Activated CD4-positive, alpha-beta memory T cell treated with anti-CD3 and anti-CD28 coated beads for 36 hours (primary cell): ENCODE data around the gene ASPHD2. TPM values are rescaled to one million over a fixed set of nuclear protein-coding genes. Genes with fewer than 3 reads are reported as not detected.
A peak's percentile ranks its signal among the peaks of the same experiment; 100 is the strongest.

Experiments
- CTCF ChIA-PET: fragments of 350-600 bp; sonication (Branson Sonifier 250); formaldehyde crosslinking; loops from one replicate; lab custom pipeline; 2021; ENCODE audit warnings: antibody characterized with exemption, inconsistent platforms; lab: Charles Lee
- POLR2A ChIA-PET: fragments of 350-600 bp; sonication (Branson Sonifier 250); formaldehyde crosslinking; loops from one replicate; lab custom pipeline; 2021; ENCODE audit warnings: antibody characterized with exemption; lab: Charles Lee
- DNase-seq: peaks from one replicate; pipeline ENCODE4 v3.0.0-alpha.2; 2020
- H3K27ac Mint-ChIP-seq: one replicate; pipeline ENCODE4 v1.8.0; 2021; ENCODE audit warnings: mixed read lengths
- H3K27me3 Mint-ChIP-seq: one replicate; pipeline ENCODE4 v1.8.0; 2021; ENCODE audit warnings: mixed read lengths
- H3K36me3 Mint-ChIP-seq: one replicate; pipeline ENCODE4 v1.8.0; 2021; ENCODE audit warnings: mixed read lengths
- H3K4me1 Mint-ChIP-seq: one replicate; pipeline ENCODE4 v1.8.0; 2021; ENCODE audit warnings: low read depth, mixed read lengths
- H3K4me3 Mint-ChIP-seq: one replicate; pipeline ENCODE4 v1.8.0; 2021; ENCODE audit warnings: mild to moderate bottlenecking, mixed read lengths
- H3K9me3 Mint-ChIP-seq: one replicate; pipeline ENCODE4 v1.8.0; 2021; ENCODE audit warnings: mixed read lengths
- intact Hi-C: fragments of 100-400 bp; cut with micrococcal nuclease; formaldehyde crosslinking; loops from one replicate; pipeline ENCODE4 v1.15.1; 2023
- total RNA-seq, 2 experiments: library from RNA; stranded (reverse); gene quantifications; one replicate each; pipeline ENCODE4 v1.2.3, GENCODE V29; 2021

Gene ASPHD2
- 1 to 10 TPM; 9.2 to 10.0 TPM for total RNA-seq

- intact Hi-C loops, result no loop called here
- H3K9me3 Mint-ChIP-seq, result peaks cover under 1% of the 10 kb centered on the region
- DNase-seq, result peak; percentile 84
- H3K36me3 Mint-ChIP-seq, result peaks cover 8% of the 10 kb centered on the region
- peaks cover 49% of the 10 kb centered on the region for H3K4me1 Mint-ChIP-seq
- peak within 1 kb of the TSS; percentile 92 for H3K4me3 Mint-ChIP-seq
- ChIA-PET POLR2A (interaction anchor here (1.0 to 3.6 kb wide), 3 partner anchors 54 to 244 kb away, joined by 3 to 41 read pairs (median 19); partner anchors contain the start of genes HPS4 and SRRD), CTCF (interaction anchor here (0.6 to 3.0 kb wide), 6 partner anchors 15 to 64 kb away, joined by 3 to 18 read pairs (median 3); partner anchors contain the start of genes HPS4 and SRRD)
- peak within 1 kb of the TSS; percentile 96 for H3K27ac Mint-ChIP-seq
- no peaks in the 10 kb centered on the region for H3K27me3 Mint-ChIP-seq
These were observed at the start of gene ASPHD2 for GRCh38 chr22:26428515-26429457. Gene ASPHD2 (plus strand): TSS chr22:26429260. CDS start chr22:26433616, 4,356 bp downstream.

- POLR2A ChIA-PET, result no interaction called here
- DNase-seq, result no peak
- peaks cover 4% of the 10 kb centered on the region for H3K4me1 Mint-ChIP-seq
- CTCF ChIA-PET, result interaction anchor here (1.2 to 2.4 kb wide), 2 partner anchors 11 to 13 kb away, joined by 4 to 7 read pairs; no protein-coding TSS in a partner anchor
- no peak overlapping the region for H3K27ac Mint-ChIP-seq
- H3K9me3 Mint-ChIP-seq, result peaks cover 3% of the 10 kb centered on the region
- no peaks in the 10 kb centered on the region for H3K36me3 Mint-ChIP-seq
- H3K4me3 Mint-ChIP-seq, result no peak overlapping the region
- H3K27me3 Mint-ChIP-seq, result peaks cover 32% of the 10 kb centered on the region
- intact Hi-C loops, result no loop called here
These were observed 48.8 kb upstream of the ASPHD2 start for GRCh38 chr22:26380072-26380830.

GRCh38 chr22:26382782-26383181 is 46.3 kb upstream of the ASPHD2 start:
- no peaks in the 10 kb centered on the region for H3K4me1 Mint-ChIP-seq
- no peak overlapping the region for H3K4me3 Mint-ChIP-seq
- ChIA-PET POLR2A (no interaction called here), CTCF (interaction anchor here (1.0 to 1.7 kb wide), 4 partner anchors 15 to 22 kb away, joined by 4 to 7 read pairs (median 4); no protein-coding TSS in a partner anchor)
- no peak overlapping the region for H3K27ac Mint-ChIP-seq
- intact Hi-C loops, result no loop called here
- H3K36me3 Mint-ChIP-seq, result no peaks in the 10 kb centered on the region
- peaks cover 3% of the 10 kb centered on the region for H3K9me3 Mint-ChIP-seq
- H3K27me3 Mint-ChIP-seq, result peaks cover 32% of the 10 kb centered on the region
- DNase-seq, result no peak

- Mint-ChIP-seq H3K27me3 (peaks cover 30% of the 10 kb centered on the region), H3K27ac (no peak overlapping the region), H3K4me1 (no peaks in the 10 kb centered on the region), H3K36me3 (no peaks in the 10 kb centered on the region), H3K4me3 (no peak overlapping the region), H3K9me3 (no peaks in the 10 kb centered on the region)
- intact Hi-C loops, result no loop called here
- DNase-seq, result no peak
- CTCF ChIA-PET, result interaction anchor here (0.9 to 1.7 kb wide), 4 partner anchors 17 to 86 kb away, joined by 3 to 7 read pairs (median 4); no protein-coding TSS in a partner anchor
- POLR2A ChIA-PET, result no interaction called here
These were observed 45.0 kb upstream of the ASPHD2 start for GRCh38 chr22:26383968-26384556.

GRCh38 chr22:26385164-26385563 is 43.9 kb upstream of the ASPHD2 start:
- ChIA-PET POLR2A (no interaction called here), CTCF (interaction anchor here (1.3 kb wide), 1 partner anchor 13 kb away, joined by 7 read pairs; no protein-coding TSS in a partner anchor)
- Mint-ChIP-seq H3K36me3 (no peaks in the 10 kb centered on the region), H3K27ac (no peak overlapping the region), H3K4me3 (no peak overlapping the region), H3K4me1 (no peaks in the 10 kb centered on the region), H3K27me3 (peaks cover 25% of the 10 kb centered on the region), H3K9me3 (no peaks in the 10 kb centered on the region)
- intact Hi-C loops, result no loop called here
- no peak for DNase-seq

- ChIA-PET POLR2A (no interaction called here), CTCF (no interaction called here)
- no peak overlapping the region for H3K4me3 Mint-ChIP-seq
- intact Hi-C loops, result no loop called here
- H3K27me3 Mint-ChIP-seq, result peaks cover 15% of the 10 kb centered on the region
- H3K9me3 Mint-ChIP-seq, result no peaks in the 10 kb centered on the region
- no peak overlapping the region for H3K27ac Mint-ChIP-seq
- no peaks in the 10 kb centered on the region for H3K36me3 Mint-ChIP-seq
- no peak for DNase-seq
- no peaks in the 10 kb centered on the region for H3K4me1 Mint-ChIP-seq
These were observed 39.9 kb upstream of the ASPHD2 start for GRCh38 chr22:26389125-26389524.

- no peaks in the 10 kb centered on the region for H3K4me1 Mint-ChIP-seq
- no peak overlapping the region for H3K27ac Mint-ChIP-seq
- H3K27me3 Mint-ChIP-seq, result peaks cover 11% of the 10 kb centered on the region
- no peaks in the 10 kb centered on the region for H3K9me3 Mint-ChIP-seq
- H3K4me3 Mint-ChIP-seq, result no peak overlapping the region
- CTCF ChIA-PET, result interaction anchor here (2.3 to 3.3 kb wide), 2 partner anchors 24 to 70 kb away, joined by 10 to 14 read pairs; no protein-coding TSS in a partner anchor
- POLR2A ChIA-PET, result no interaction called here
- intact Hi-C loops, result no loop called here
- DNase-seq, result no peak
- no peaks in the 10 kb centered on the region for H3K36me3 Mint-ChIP-seq
These were observed 38.0 kb upstream of the ASPHD2 start for GRCh38 chr22:26391091-26391490.

- Mint-ChIP-seq H3K4me3 (no peak overlapping the region), H3K27ac (no peak overlapping the region), H3K4me1 (no peaks in the 10 kb centered on the region), H3K36me3 (no peaks in the 10 kb centered on the region), H3K9me3 (no peaks in the 10 kb centered on the region), H3K27me3 (peaks cover 9% of the 10 kb centered on the region)
- DNase-seq, result no peak
- intact Hi-C loops, result no loop called here
- CTCF ChIA-PET, result interaction anchor here (1.7 to 3.3 kb wide), 3 partner anchors 24 to 69 kb away, joined by 7 to 14 read pairs (median 10); no protein-coding TSS in a partner anchor
- POLR2A ChIA-PET, result no interaction called here
These were observed 37.4 kb upstream of the ASPHD2 start for GRCh38 chr22:26391623-26392022.

- POLR2A ChIA-PET, result no interaction called here
These were observed 35.1 kb upstream of the ASPHD2 start for GRCh38 chr22:26393929-26394328.

GRCh38 chr22:26394777-26395176 is 34.3 kb upstream of the ASPHD2 start:
- Mint-ChIP-seq H3K4me1 (peaks cover 5% of the 10 kb centered on the region), H3K27ac (no peak overlapping the region), H3K36me3 (no peaks in the 10 kb centered on the region), H3K27me3 (peaks cover 3% of the 10 kb centered on the region), H3K9me3 (no peaks in the 10 kb centered on the region), H3K4me3 (no peak overlapping the region)
- POLR2A ChIA-PET, result no interaction called here
- CTCF ChIA-PET, result interaction anchor here (0.6 to 2.3 kb wide), 9 partner anchors 17 to 122 kb away, joined by 3 to 30 read pairs (median 3); no protein-coding TSS in a partner anchor
- intact Hi-C loops, result no loop called here
- DNase-seq, result no peak

More at GRCh38 chr22:26393929-26394328, 35.1 kb upstream of the ASPHD2 start:
- peaks cover 3% of the 10 kb centered on the region for H3K4me1 Mint-ChIP-seq
- no peak overlapping the region for H3K4me3 Mint-ChIP-seq
- H3K27me3 Mint-ChIP-seq, result peaks cover 3% of the 10 kb centered on the region
- no peak for DNase-seq
- intact Hi-C loops, result no loop called here
- no peaks in the 10 kb centered on the region for H3K36me3 Mint-ChIP-seq
- CTCF ChIA-PET, result no interaction called here
- no peak overlapping the region for H3K27ac Mint-ChIP-seq
- no peaks in the 10 kb centered on the region for H3K9me3 Mint-ChIP-seq

GRCh38 chr22:26395926-26396325 is 33.1 kb upstream of the ASPHD2 start:
- peaks cover 5% of the 10 kb centered on the region for H3K4me1 Mint-ChIP-seq
- no peaks in the 10 kb centered on the region for H3K36me3 Mint-ChIP-seq
- POLR2A ChIA-PET, result no interaction called here
- CTCF ChIA-PET, result interaction anchor here (0.6 to 2.3 kb wide), 5 partner anchors 31 to 106 kb away, joined by 3 to 30 read pairs (median 4); no protein-coding TSS in a partner anchor
- DNase-seq, result no peak
- no peak overlapping the region for H3K4me3 Mint-ChIP-seq
- H3K9me3 Mint-ChIP-seq, result no peaks in the 10 kb centered on the region
- H3K27ac Mint-ChIP-seq, result no peak overlapping the region
- intact Hi-C loops, result no loop called here
- peaks cover 2% of the 10 kb centered on the region for H3K27me3 Mint-ChIP-seq
